AG04449 (cell line): ENCODE data around the gene PURA.

Source experiments
- CTCF ChIA-PET: fragments of 350-600 bp; formaldehyde crosslinking; extraction: SDS; loops from one replicate; lab custom pipeline; 2021; ENCODE audit warnings: antibody characterized with exemption; lab: Yijun Ruan, JAX
- POLR2A ChIA-PET: fragments of 400-600, 350-600 bp; formaldehyde crosslinking; extraction: SDS; loops from one replicate; lab custom pipeline; 2020; ENCODE audit warnings: antibody characterized with exemption, inconsistent platforms; lab: Yijun Ruan, JAX
- DNase-seq: peaks from one replicate; pipeline ENCODE4 v3.0.0-alpha.2; 2010; ENCODE audit warnings: low read depth, low spot score
- H3K4me3 ChIP-seq: 2 replicates; pipeline ENCODE4 v1.5.1; 2011; ENCODE audit warnings: low read depth, mild to moderate bottlenecking, control low read depth, low read length
- TF ChIP-seq, protein P1 (sequence below): IDR thresholded peaks from one replicate; pipeline ENCODE4 v1.5.1; 2011; ENCODE audit warnings: mild to moderate bottlenecking, moderate library complexity, low read length, control low read depth, inconsistent platforms; ENCODE audit not compliant: insufficient read depth; ENCODE audit errors: missing control alignments

PURA gene

DNA sequence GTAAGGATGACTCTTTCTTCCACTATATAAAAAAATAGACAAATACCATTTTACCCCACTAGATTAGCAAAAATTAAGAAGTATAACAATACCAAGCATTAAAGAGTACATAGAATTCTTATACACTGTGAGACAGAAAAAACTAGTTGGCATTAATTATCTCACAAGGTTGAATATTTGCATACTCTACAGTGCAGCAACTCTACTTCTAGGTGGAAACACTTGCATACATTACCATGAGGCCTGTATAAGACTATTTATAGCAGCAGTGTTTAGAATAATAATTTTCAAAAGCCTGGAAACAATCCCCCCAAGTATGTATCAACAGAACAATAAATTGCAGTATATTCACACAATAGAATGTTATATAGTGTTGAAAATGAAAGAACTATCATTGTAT lies 19.0 kb upstream of the PURA start:
- CTCF ChIA-PET = interaction anchor here (0.7 to 2.8 kb wide), 6 partner anchors 11 to 50 kb away, joined by 3 to 20 read pairs (median 3); no protein-coding TSS in a partner anchor
- POLR2A ChIA-PET = no interaction called here

DNA sequence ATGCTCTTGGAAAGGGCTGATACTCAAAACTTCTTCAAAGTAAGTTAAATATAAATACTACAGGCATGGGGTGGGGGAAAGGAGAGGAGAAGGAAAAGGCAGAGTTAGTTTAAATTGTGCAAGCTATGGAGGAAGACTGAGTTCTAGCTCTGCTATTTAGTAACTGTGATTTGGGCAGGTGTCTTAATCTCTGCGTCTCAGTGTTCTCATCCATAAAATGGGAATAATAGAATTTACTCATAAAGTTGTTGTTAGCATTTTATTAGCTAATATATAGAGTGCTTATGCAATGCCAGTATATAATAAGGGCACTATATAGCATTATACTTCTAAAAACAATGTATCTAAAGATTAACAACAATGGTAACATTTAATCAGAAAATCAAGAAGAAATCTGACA lies 12.7 kb upstream of the PURA start:
- TF ChIP-seq, protein P1, sequence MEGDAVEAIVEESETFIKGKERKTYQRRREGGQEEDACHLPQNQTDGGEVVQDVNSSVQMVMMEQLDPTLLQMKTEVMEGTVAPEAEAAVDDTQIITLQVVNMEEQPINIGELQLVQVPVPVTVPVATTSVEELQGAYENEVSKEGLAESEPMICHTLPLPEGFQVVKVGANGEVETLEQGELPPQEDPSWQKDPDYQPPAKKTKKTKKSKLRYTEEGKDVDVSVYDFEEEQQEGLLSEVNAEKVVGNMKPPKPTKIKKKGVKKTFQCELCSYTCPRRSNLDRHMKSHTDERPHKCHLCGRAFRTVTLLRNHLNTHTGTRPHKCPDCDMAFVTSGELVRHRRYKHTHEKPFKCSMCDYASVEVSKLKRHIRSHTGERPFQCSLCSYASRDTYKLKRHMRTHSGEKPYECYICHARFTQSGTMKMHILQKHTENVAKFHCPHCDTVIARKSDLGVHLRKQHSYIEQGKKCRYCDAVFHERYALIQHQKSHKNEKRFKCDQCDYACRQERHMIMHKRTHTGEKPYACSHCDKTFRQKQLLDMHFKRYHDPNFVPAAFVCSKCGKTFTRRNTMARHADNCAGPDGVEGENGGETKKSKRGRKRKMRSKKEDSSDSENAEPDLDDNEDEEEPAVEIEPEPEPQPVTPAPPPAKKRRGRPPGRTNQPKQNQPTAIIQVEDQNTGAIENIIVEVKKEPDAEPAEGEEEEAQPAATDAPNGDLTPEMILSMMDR = no peak
- no peak for DNase-seq
- ChIA-PET POLR2A (no interaction called here), CTCF (no interaction called here)
- no peak overlapping the region for H3K4me3 ChIP-seq

More for the DNA sequence above, 19.0 kb upstream of the PURA start:
- no peak overlapping the region for H3K4me3 ChIP-seq
- no peak for DNase-seq
- TF ChIP-seq, protein P1 = no peak

GRCh38 chr5:140103154-140103553 lies 10.8 kb upstream of the PURA start:
- POLR2A ChIA-PET = no interaction called here

DNA sequence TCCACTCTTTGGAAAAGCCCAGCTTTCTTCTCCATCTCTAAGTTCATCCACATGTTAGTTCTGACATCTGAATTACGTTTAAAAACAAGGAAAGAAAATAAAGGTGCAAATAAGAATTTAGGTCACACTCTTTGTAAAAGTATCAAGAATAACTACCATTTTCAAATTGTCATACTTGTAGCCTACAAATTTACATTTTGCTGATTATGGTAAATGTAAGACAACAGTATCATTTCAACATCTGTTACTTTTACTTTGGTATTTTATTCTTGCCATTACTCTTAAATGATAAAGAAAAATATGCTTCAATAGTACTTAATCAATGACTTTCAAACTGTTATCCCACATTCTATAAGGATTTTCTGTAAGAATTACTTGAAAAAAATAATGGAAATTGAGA lies 9.8 kb upstream of the PURA start:
- POLR2A ChIA-PET = no interaction called here
- TF ChIP-seq, protein P1 = no peak
- DNase-seq = no peak
- no peak overlapping the region for H3K4me3 ChIP-seq
- CTCF ChIA-PET = interaction anchor here (1.7 to 4.7 kb wide), 3 partner anchors 28 to 41 kb away, joined by 7 to 49 read pairs (median 11); no protein-coding TSS in a partner anchor

More at GRCh38 chr5:140103154-140103553, 10.8 kb upstream of the PURA start:
- TF ChIP-seq, protein P1 = no peak
- H3K4me3 ChIP-seq = no peak overlapping the region
- CTCF ChIA-PET = interaction anchor here (1.7 to 2.1 kb wide), 2 partner anchors 27 to 30 kb away, joined by 7 to 11 read pairs; no protein-coding TSS in a partner anchor
- DNase-seq = no peak

GRCh38 chr5:140106101-140106500 lies 7.8 kb upstream of the PURA start:
- no peak overlapping the region for H3K4me3 ChIP-seq
- CTCF ChIA-PET = interaction anchor here (0.6 to 4.7 kb wide), 15 partner anchors 11 to 319 kb away, joined by 3 to 49 read pairs (median 4); no protein-coding TSS in a partner anchor
- DNase-seq = no peak
- POLR2A ChIA-PET = no interaction called here
- TF ChIP-seq, protein P1 = no peak

- ChIA-PET POLR2A (interaction anchor here (0.8 to 1.6 kb wide), 4 partner anchors 10 to 107 kb away, joined by 3 to 8 read pairs (median 4); no protein-coding TSS in a partner anchor), CTCF (interaction anchor here (0.6 to 4.7 kb wide), 9 partner anchors 22 to 320 kb away, joined by 3 to 49 read pairs (median 7); no protein-coding TSS in a partner anchor)
These were observed 7.1 kb upstream of the PURA start for GRCh38 chr5:140106805-140107311.

More at GRCh38 chr5:140106805-140107311, 7.1 kb upstream of the PURA start:
- no peak for DNase-seq
- TF ChIP-seq, protein P1 = no peak
- peak overlapping the region; percentile 85 for H3K4me3 ChIP-seq
